K562 (cell line): ENCODE measurements around the gene SPTBN5. TPM values are rescaled to one million over a fixed set of nuclear protein-coding genes. Genes with fewer than 3 reads are reported as not detected.

Source experiments
- ATAC-seq: fragments of 200-7000 bp; cut with Tn5 transposase; 3 replicates; pipeline ENCODE4 v1.9.1; 2020; ENCODE audit warnings: moderate library complexity
- BruUV-seq: library from RNA; stranded (reverse); fragments of 400-500 nt; replicated peaks from 2 replicates; lab custom pipeline; 2021; lab: Mats Ljungman, UMichigan
- CTCF ChIA-PET: fragments of 300-600 bp; formaldehyde crosslinking; extraction: SDS; loops from one replicate; lab custom pipeline; 2021; ENCODE audit warnings: low intra/inter-chr PET ratio; lab: Yijun Ruan, JAX
- POLR2A ChIA-PET: fragments of 300-600, 350-650 bp; sonication (Branson Sonifier 250); formaldehyde crosslinking; extraction: SDS; loops from one replicate; lab custom pipeline; 2021; ENCODE audit warnings: antibody characterized with exemption, inconsistent platforms; lab: Yijun Ruan, JAX
- DNase-seq, 4 experiments: peaks; one replicate each; pipeline versions ENCODE4 v3.0.0 to v3.0.0-alpha.2; 2011 to 2018; ENCODE audit warnings: low spot score in 3 of 4, mixed read lengths in 3 of 4; ENCODE audit errors: extremely low read depth in 1 of 4
- FAIRE-seq: peaks from 2 replicates; lab custom pipeline; 2011; peaks lifted over from hg19 to GRCh38; lab: Jason Lieb, UNC
- H2AFZ ChIP-seq: 2 replicates; pipeline ENCODE4 v1.6.0; 2011; ENCODE audit warnings: low read depth, low read length, control low read depth, inconsistent platforms
- H3K27ac ChIP-seq: fragments of 200-600 bp; 3 replicates; pipeline ENCODE4 v1.8.0; 2011; ENCODE audit warnings: low read depth, mild to moderate bottlenecking, control low read depth, inconsistent platforms, low read length, moderate library complexity, mixed read lengths; ENCODE audit errors: extremely low read depth
- H3K27me3 ChIP-seq, 2 experiments: fragments of 300-600 bp in 1 of 2; 2 replicates in 1 of 2; 3 replicates in 1 of 2; pipeline versions ENCODE4 v1.6.0 to v1.8.0; 2011; ENCODE audit warnings: inconsistent platforms in 2 of 2, low read length in 2 of 2, mild to moderate bottlenecking in 1 of 2, mixed read lengths in 1 of 2, moderate library complexity in 1 of 2; ENCODE audit not compliant: control insufficient read depth in 2 of 2, insufficient read depth in 2 of 2
- H3K36me3 ChIP-seq: fragments of 300-600 bp; 3 replicates; pipeline ENCODE4 v1.8.0; 2011; ENCODE audit warnings: mild to moderate bottlenecking, low read length, inconsistent platforms; ENCODE audit not compliant: control insufficient read depth, insufficient read depth
- H3K4me1 ChIP-seq, 2 experiments: fragments of 200-600 bp in 1 of 2; replicated peaks in 1 of 2; 2 replicates in 1 of 2; 3 replicates in 1 of 2; pipeline versions ENCODE4 v1.5.1 to v1.8.0; 2011; ENCODE audit warnings: inconsistent platforms in 2 of 2, low read length in 2 of 2, mild to moderate bottlenecking in 1 of 2, mixed read lengths in 1 of 2, moderate library complexity in 1 of 2; ENCODE audit not compliant: control insufficient read depth in 2 of 2, insufficient read depth in 2 of 2
- H3K4me2 ChIP-seq: 2 replicates; pipeline ENCODE4 v1.6.1; 2011; ENCODE audit warnings: low read length, control low read depth, inconsistent platforms, mixed read lengths; ENCODE audit not compliant: insufficient read depth
- H3K4me3 ChIP-seq: fragments of 200-600 bp; sonication (generic), shearing (Covaris generic); 2 replicates; pipeline ENCODE4 v1.5.1; 2016; ENCODE audit warnings: control low read depth, inconsistent platforms
- H3K79me2 ChIP-seq: fragments of 200-600 bp; 3 replicates; pipeline ENCODE4 v1.8.0; 2011; ENCODE audit warnings: low read length, inconsistent platforms; ENCODE audit not compliant: control insufficient read depth, insufficient read depth
- H3K9ac ChIP-seq, 2 experiments: 2 replicates each; pipeline versions ENCODE4 v1.6.0 to v1.6.1; 2011; ENCODE audit warnings: low read depth in 2 of 2, low read length in 2 of 2, control low read depth in 1 of 2, inconsistent platforms in 1 of 2, mild to moderate bottlenecking in 1 of 2, mixed read lengths in 1 of 2; ENCODE audit not compliant: insufficient read depth in 1 of 2
- H3K9me1 ChIP-seq: one replicate; pipeline ENCODE4 v1.6.0; 2011; ENCODE audit warnings: inconsistent platforms, mild to moderate bottlenecking, low read length, moderate library complexity; ENCODE audit not compliant: control insufficient read depth, insufficient read depth
- H3K9me3 ChIP-seq: replicated peaks from 2 replicates; pipeline ENCODE4 v1.5.1; 2011; ENCODE audit warnings: low read depth, low read length, inconsistent platforms; ENCODE audit not compliant: control insufficient read depth, insufficient read depth
- H4K20me1 ChIP-seq: replicated peaks from 2 replicates; pipeline ENCODE4 v1.6.1; 2011; ENCODE audit warnings: low read length, inconsistent platforms, mixed read lengths; ENCODE audit not compliant: control insufficient read depth, insufficient read depth
- ARID4B ChIP-seq: sonication (generic); formaldehyde crosslinking; IDR thresholded peaks from 2 replicates; pipeline ENCODE4 v1.8.0; 2022; ENCODE audit warnings: mild to moderate bottlenecking, missing genetic modification reagents
- ATF7 ChIP-seq: fragments of 450-650 bp; IDR thresholded peaks from 2 replicates; pipeline ENCODE4 v1.7.1; 2014; ENCODE audit warnings: mild to moderate bottlenecking, moderate library complexity
- CEBPG ChIP-seq, 3 experiments: fragments of 200-800 bp in 1 of 3; sonication (Bioruptor generic) in 1 of 3; sonication (generic) in 1 of 3; formaldehyde crosslinking in 1 of 3; IDR thresholded peaks in 2 of 3; conservative IDR thresholded peaks in 1 of 3; 2 replicates each; pipeline versions ENCODE4 v1.6.1 to v1.8.0; 2016 to 2022; ENCODE audit warnings: missing compliant biosample characterization in 2 of 3, missing genetic modification characterization in 2 of 3, mild to moderate bottlenecking in 1 of 3, missing genetic modification reagents in 1 of 3
- CEBPZ ChIP-seq: fragments of 150-350 bp; IDR thresholded peaks from 2 replicates; pipeline ENCODE4 v1.6.1; 2014; ENCODE audit warnings: low read depth, mild to moderate bottlenecking, low read length, borderline replicate concordance
- EGR1 ChIP-seq: fragments of 450-650 bp; conservative IDR thresholded peaks from 2 replicates; pipeline ENCODE4 v1.6.1; 2017; ENCODE audit warnings: mild to moderate bottlenecking
- HOMEZ ChIP-seq: fragments of 250-450 bp; sonication (Bioruptor Pico); IDR thresholded peaks from 2 replicates; pipeline ENCODE4 v1.4.0; 2020; ENCODE audit warnings: mild to moderate bottlenecking, moderate library complexity
- KLF1 ChIP-seq: fragments of 450-650 bp; IDR thresholded peaks from 2 replicates; pipeline ENCODE4 v1.6.1; 2016; ENCODE audit warnings: missing genetic modification characterization, missing compliant biosample characterization
- POLR2G ChIP-seq: fragments of 200-400 bp; formaldehyde crosslinking; IDR thresholded peaks from 2 replicates; pipeline ENCODE4 v1.6.1; 2017; ENCODE audit warnings: low read depth, mild to moderate bottlenecking, antibody characterized with exemption, low read length, moderate library complexity
- PTTG1 ChIP-seq: fragments of 450-650 bp; IDR thresholded peaks from 2 replicates; pipeline ENCODE4 v1.6.1; 2016; ENCODE audit warnings: low read depth, mild to moderate bottlenecking, missing genetic modification characterization, missing compliant biosample characterization
- SRSF1 ChIP-seq: fragments of 200-400 bp; formaldehyde crosslinking; IDR thresholded peaks from 2 replicates; pipeline ENCODE4 v1.6.1; 2017; ENCODE audit warnings: mild to moderate bottlenecking, low read depth, low read length, moderate library complexity
- STAT5A ChIP-seq: IDR thresholded peaks from 2 replicates; pipeline ENCODE4 v1.6.1; 2012; ENCODE audit warnings: low read length, inconsistent platforms, borderline replicate concordance
- ZNF695 ChIP-seq: fragments of 450-650 bp; formaldehyde crosslinking; IDR thresholded peaks from 2 replicates; pipeline ENCODE4 v1.4.0; 2020; ENCODE audit warnings: mild to moderate bottlenecking, moderate library complexity
- ZNF764 ChIP-seq: fragments of 250-450 bp; sonication (Bioruptor Pico); IDR thresholded peaks from 2 replicates; pipeline ENCODE4 v1.4.0; 2020; ENCODE audit warnings: low read depth, mild to moderate bottlenecking, moderate library complexity
- WGBS: fragments of 100-300 bp; shearing (Covaris generic); methylation state at CpG from one replicate; pipeline ENCODE4 v1.1.6; 2016; ENCODE audit warnings: low coverage, mixed read lengths; ENCODE audit not compliant: insufficient coverage; ENCODE audit errors: missing lambda C conversion rate; 5-methylcytosine and 5-hydroxymethylcytosine counted together
- in situ Hi-C: fragments of 300-500 bp; cut with MboI; formaldehyde crosslinking; loops from 4 replicates; pipeline ENCODE4 v1.15.0; 2018; ENCODE audit warnings: inconsistent platforms, mixed read lengths
- intact Hi-C: fragments of 100-400 bp; cut with micrococcal nuclease; formaldehyde crosslinking; loops from 2 replicates; pipeline ENCODE4 v1.14.2; 2022
- polyA plus RNA-seq, 8 experiments: library from polyadenylated mRNA; depleted of rRNA in 4 of 8; stranded (reverse) in 5 of 8; unstranded in 3 of 8; fragments of >200 nt; fragmentation: Nextera tagmentation in 2 of 8; fragmentation: Illumina TruSeq in 1 of 8; extraction: Ambion mirVana in 2 of 8; extraction: Trizol in 1 of 8; gene quantifications; 2 replicates each; pipeline versions ENCODE4 v1.2.1 to v1.2.3, GENCODE V29; 2011 to 2014; ENCODE audit warnings: inconsistent platforms in 1 of 8, missing spikeins in 1 of 8
- total RNA-seq, 7 experiments: library from RNA; depleted of rRNA in 6 of 7; stranded (reverse); fragments of >200 nt in 6 of 7; fragmentation: Illumina TruSeq in 2 of 7; extraction: Trizol in 2 of 7; gene quantifications; 2 replicates each; pipeline versions ENCODE4 v1.2.1 to v1.2.3, GENCODE V29; 2011 to 2021; ENCODE audit warnings: low replicate concordance in 1 of 7

SPTBN5 gene
- total and polyA plus RNA-seq, 9 of the 15 experiments (the other 6 are each of a cell fraction or from before 2014, with no cell fraction given) = 0.02 TPM; not detected in 8

GRCh38 chr15:41841131-41841530 is 52.7 kb downstream of the SPTBN5 start:
- no peaks in the 10 kb centered on the region; the same call in 2 of the 3 replicates for H3K36me3 ChIP-seq
- no peak overlapping the region for H2AFZ ChIP-seq
- ChIA-PET CTCF (no interaction called here), POLR2A (interaction anchor here (1.0 to 1.8 kb wide), 2 partner anchors 11 to 13 kb away, joined by 3 to 4 read pairs; partner anchors contain the start of gene JMJD7)
- H3K9ac ChIP-seq = no peak overlapping the region
- intact Hi-C loops (no loop called here), in situ Hi-C loops (no loop called here)
- H3K79me2 ChIP-seq = no peaks in the 10 kb centered on the region
- H3K27me3 ChIP-seq = no peaks in the 10 kb centered on the region
- WGBS = 80% methylated on average over 8 of the region's 10 CpGs
- no peak for ATAC-seq
- H3K4me2 ChIP-seq = no peak overlapping the region
- DNase-seq = no peak
- no peaks in the 10 kb centered on the region for H4K20me1 ChIP-seq
- no peak for FAIRE-seq
- H3K9me3 ChIP-seq = no peaks in the 10 kb centered on the region
- H3K9me1 ChIP-seq = no peaks in the 10 kb centered on the region
- H3K4me1 ChIP-seq = peaks cover 0 to 21% of the 10 kb centered on the region in 2 experiments; a peak in 2 of 5 replicates
- H3K4me3 ChIP-seq = no peak overlapping the region
- no peak overlapping the region for H3K27ac ChIP-seq
- BruUV-seq = no TSS peak
- TF ChIP-seq SRSF1 = no peak
- TF ChIP-seq CEBPG (CRISPR knock-in tag; IDR thresholded peaks at IDR 0.05) = no peak
- TF ChIP-seq CEBPG (tag; conservative IDR thresholded peaks at IDR 0.05 in 1 of 2, IDR thresholded peaks at IDR 0.05 in 1 of 2) = no peak
- no peak for TF ChIP-seq EGR1
- TF ChIP-seq ZNF764 (CRISPR knock-in tag) = no peak
- TF ChIP-seq POLR2G = no peak
- TF ChIP-seq ARID4B (CRISPR knock-in tag) = no peak
- no peak for TF ChIP-seq HOMEZ
- no peak for TF ChIP-seq KLF1 (tag)
- TF ChIP-seq ZNF695 (CRISPR knock-in tag) = no peak
- TF ChIP-seq STAT5A = no peak
- TF ChIP-seq CEBPZ = no peak
- no peak for TF ChIP-seq ATF7
- TF ChIP-seq PTTG1 (tag) = no peak
